ENCODE measurements around the gene RNF220.

DNA sequence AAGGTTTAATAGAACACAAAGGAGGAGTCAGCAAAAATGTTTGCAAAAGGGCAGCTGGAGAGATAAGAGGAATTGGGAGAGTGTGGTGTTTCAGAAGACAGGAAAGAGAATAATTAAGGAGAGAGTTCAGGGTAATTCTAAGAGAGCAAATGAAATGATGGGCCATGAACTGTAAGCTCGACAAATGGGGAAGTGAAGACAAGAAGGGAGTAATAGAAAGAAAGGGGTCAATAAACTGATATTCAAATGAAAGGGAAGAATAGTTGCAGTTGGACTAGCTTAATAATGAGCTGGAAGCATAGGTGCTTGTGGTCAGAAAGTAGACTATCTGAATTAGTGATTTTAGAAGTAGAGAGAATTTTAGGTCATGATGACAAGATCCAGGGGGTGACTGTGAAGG, 15.6 kb upstream of the RNF220 start:
- TF ChIP-seq, protein P1, sequence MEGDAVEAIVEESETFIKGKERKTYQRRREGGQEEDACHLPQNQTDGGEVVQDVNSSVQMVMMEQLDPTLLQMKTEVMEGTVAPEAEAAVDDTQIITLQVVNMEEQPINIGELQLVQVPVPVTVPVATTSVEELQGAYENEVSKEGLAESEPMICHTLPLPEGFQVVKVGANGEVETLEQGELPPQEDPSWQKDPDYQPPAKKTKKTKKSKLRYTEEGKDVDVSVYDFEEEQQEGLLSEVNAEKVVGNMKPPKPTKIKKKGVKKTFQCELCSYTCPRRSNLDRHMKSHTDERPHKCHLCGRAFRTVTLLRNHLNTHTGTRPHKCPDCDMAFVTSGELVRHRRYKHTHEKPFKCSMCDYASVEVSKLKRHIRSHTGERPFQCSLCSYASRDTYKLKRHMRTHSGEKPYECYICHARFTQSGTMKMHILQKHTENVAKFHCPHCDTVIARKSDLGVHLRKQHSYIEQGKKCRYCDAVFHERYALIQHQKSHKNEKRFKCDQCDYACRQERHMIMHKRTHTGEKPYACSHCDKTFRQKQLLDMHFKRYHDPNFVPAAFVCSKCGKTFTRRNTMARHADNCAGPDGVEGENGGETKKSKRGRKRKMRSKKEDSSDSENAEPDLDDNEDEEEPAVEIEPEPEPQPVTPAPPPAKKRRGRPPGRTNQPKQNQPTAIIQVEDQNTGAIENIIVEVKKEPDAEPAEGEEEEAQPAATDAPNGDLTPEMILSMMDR (IDR thresholded peaks at IDR 0.05 in 8 of 11, conservative IDR thresholded peaks at IDR 0.05 in 3 of 11) = no peak
- TF ChIP-seq POLR2AphosphoS5 (IDR thresholded peaks at IDR 0.05) (no peak), POLR2A (IDR thresholded peaks at IDR 0.05) (no peak)

Data from spleen (tissue), 7 donors.